HT-29 (cell line): ENCODE results near the gene CYSLTR2. TPM values are rescaled to one million over a fixed set of nuclear protein-coding genes. Genes with fewer than 3 reads are reported as not detected.
"Not testable (repeated sequence)": the region's sequence is repeated elsewhere in the genome, so short reads cannot be mapped to it uniquely, and the experiment has no call there.

Experiments
- DNase-seq: peaks from one replicate; pipeline ENCODE4 v3.0.0-alpha.2; 2015; ENCODE audit warnings: low spot score
- total RNA-seq: library from RNA; depleted of rRNA; stranded (reverse); fragments of >200 nt; shearing (Covaris generic); gene quantifications from 2 replicates; pipeline ENCODE4 v1.2.3, GENCODE V29; 2014

CYSLTR2 gene
- total RNA-seq, 1 experiment from 2014 or later: not detected

GRCh38 chr13:48693998-48694397 lies 40.3 kb downstream of the CYSLTR2 start:
- no peak for DNase-seq

- no peak for DNase-seq
Observed at GRCh38 chr13:48695776-48696175, 42.0 kb downstream of the CYSLTR2 start.

- not testable (repeated sequence) for DNase-seq
Observed at GRCh38 chr13:48696676-48697075, 42.9 kb downstream of the CYSLTR2 start.

- no peak for DNase-seq
Observed at GRCh38 chr13:48707405-48707804, 53.7 kb downstream of the CYSLTR2 start.

GRCh38 chr13:48708764-48709163 lies 55.0 kb downstream of the CYSLTR2 start:
- no peak for DNase-seq

- DNase-seq: no peak
Observed at GRCh38 chr13:48709213-48709612, 55.5 kb downstream of the CYSLTR2 start.

GRCh38 chr13:48710160-48710559 lies 56.4 kb downstream of the CYSLTR2 start:
- no peak for DNase-seq

GRCh38 chr13:48712141-48712540 lies 58.4 kb downstream of the CYSLTR2 start:
- no peak for DNase-seq

GRCh38 chr13:48715977-48716376 lies 62.2 kb downstream of the CYSLTR2 start:
- DNase-seq: no peak

GRCh38 chr13:48720621-48721020 lies 66.9 kb downstream of the CYSLTR2 start:
- no peak for DNase-seq

- DNase-seq: no peak
Observed at GRCh38 chr13:48723168-48723567, 69.4 kb downstream of the CYSLTR2 start.

GRCh38 chr13:48725271-48725670 lies 71.5 kb downstream of the CYSLTR2 start:
- no peak for DNase-seq

- DNase-seq: no peak
Observed at GRCh38 chr13:48726711-48727110, 73.0 kb downstream of the CYSLTR2 start.

- DNase-seq: no peak
Observed at GRCh38 chr13:48727241-48728011, 73.7 kb downstream of the CYSLTR2 start.

- no peak for DNase-seq
Observed at GRCh38 chr13:48728226-48728625, 74.5 kb downstream of the CYSLTR2 start.

- no peak for DNase-seq
Observed at GRCh38 chr13:48728876-48729275, 75.1 kb downstream of the CYSLTR2 start.

GRCh38 chr13:48729856-48730255 lies 76.1 kb downstream of the CYSLTR2 start:
- DNase-seq: no peak

- DNase-seq: peak; percentile 5
Observed at GRCh38 chr13:48731001-48731658, 77.4 kb downstream of the CYSLTR2 start.

GRCh38 chr13:48731957-48732569 lies 78.3 kb downstream of the CYSLTR2 start:
- peak; percentile 58 for DNase-seq

- no peak for DNase-seq
Observed at GRCh38 chr13:48733739-48734335, 80.1 kb downstream of the CYSLTR2 start.

GRCh38 chr13:48735571-48735970 lies 81.8 kb downstream of the CYSLTR2 start:
- no peak for DNase-seq

- no peak for DNase-seq
Observed at GRCh38 chr13:48737689-48738088, 84.0 kb downstream of the CYSLTR2 start.
